ENCODE measurements around the gene GALNS.

- TF ChIP-seq RAD21 (IDR thresholded peaks at IDR 0.05) (no peak), CTCF (IDR thresholded peaks at IDR 0.05; ENCODE audit: low read depth, low read length, missing input control) (no peak), ATF3 (IDR thresholded peaks at IDR 0.05) (no peak), MAX (IDR thresholded peaks at IDR 0.05) (no peak), SP1 (IDR thresholded peaks at IDR 0.05) (no peak), YY1 (IDR thresholded peaks at IDR 0.05) (no peak), GABPA (IDR thresholded peaks at IDR 0.05 in 1 of 2, conservative IDR thresholded peaks at IDR 0.05 in 1 of 2) (no peak), HNF4G (IDR thresholded peaks at IDR 0.05) (no peak), JUND (IDR thresholded peaks at IDR 0.05) (no peak), FOXA1 (IDR thresholded peaks at IDR 0.05) (no peak), TAF1 (conservative IDR thresholded peaks at IDR 0.05) (no peak), EGR1 (IDR thresholded peaks at IDR 0.05; ENCODE audit: low read depth in 2 of 2) (no peak)
- TF ChIP-seq, protein P1, sequence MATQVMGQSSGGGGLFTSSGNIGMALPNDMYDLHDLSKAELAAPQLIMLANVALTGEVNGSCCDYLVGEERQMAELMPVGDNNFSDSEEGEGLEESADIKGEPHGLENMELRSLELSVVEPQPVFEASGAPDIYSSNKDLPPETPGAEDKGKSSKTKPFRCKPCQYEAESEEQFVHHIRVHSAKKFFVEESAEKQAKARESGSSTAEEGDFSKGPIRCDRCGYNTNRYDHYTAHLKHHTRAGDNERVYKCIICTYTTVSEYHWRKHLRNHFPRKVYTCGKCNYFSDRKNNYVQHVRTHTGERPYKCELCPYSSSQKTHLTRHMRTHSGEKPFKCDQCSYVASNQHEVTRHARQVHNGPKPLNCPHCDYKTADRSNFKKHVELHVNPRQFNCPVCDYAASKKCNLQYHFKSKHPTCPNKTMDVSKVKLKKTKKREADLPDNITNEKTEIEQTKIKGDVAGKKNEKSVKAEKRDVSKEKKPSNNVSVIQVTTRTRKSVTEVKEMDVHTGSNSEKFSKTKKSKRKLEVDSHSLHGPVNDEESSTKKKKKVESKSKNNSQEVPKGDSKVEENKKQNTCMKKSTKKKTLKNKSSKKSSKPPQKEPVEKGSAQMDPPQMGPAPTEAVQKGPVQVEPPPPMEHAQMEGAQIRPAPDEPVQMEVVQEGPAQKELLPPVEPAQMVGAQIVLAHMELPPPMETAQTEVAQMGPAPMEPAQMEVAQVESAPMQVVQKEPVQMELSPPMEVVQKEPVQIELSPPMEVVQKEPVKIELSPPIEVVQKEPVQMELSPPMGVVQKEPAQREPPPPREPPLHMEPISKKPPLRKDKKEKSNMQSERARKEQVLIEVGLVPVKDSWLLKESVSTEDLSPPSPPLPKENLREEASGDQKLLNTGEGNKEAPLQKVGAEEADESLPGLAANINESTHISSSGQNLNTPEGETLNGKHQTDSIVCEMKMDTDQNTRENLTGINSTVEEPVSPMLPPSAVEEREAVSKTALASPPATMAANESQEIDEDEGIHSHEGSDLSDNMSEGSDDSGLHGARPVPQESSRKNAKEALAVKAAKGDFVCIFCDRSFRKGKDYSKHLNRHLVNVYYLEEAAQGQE (IDR thresholded peaks at IDR 0.05) = no peak
- TF ChIP-seq, protein P2, sequence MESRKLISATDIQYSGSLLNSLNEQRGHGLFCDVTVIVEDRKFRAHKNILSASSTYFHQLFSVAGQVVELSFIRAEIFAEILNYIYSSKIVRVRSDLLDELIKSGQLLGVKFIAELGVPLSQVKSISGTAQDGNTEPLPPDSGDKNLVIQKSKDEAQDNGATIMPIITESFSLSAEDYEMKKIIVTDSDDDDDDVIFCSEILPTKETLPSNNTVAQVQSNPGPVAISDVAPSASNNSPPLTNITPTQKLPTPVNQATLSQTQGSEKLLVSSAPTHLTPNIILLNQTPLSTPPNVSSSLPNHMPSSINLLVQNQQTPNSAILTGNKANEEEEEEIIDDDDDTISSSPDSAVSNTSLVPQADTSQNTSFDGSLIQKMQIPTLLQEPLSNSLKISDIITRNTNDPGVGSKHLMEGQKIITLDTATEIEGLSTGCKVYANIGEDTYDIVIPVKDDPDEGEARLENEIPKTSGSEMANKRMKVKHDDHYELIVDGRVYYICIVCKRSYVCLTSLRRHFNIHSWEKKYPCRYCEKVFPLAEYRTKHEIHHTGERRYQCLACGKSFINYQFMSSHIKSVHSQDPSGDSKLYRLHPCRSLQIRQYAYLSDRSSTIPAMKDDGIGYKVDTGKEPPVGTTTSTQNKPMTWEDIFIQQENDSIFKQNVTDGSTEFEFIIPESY (IDR thresholded peaks at IDR 0.05) = no peak
Observed at GRCh38 chr16:88840600-88841215, 16.0 kb downstream of the GALNS start.
